ENCODE measurements around the gene RASSF8.

DNA sequence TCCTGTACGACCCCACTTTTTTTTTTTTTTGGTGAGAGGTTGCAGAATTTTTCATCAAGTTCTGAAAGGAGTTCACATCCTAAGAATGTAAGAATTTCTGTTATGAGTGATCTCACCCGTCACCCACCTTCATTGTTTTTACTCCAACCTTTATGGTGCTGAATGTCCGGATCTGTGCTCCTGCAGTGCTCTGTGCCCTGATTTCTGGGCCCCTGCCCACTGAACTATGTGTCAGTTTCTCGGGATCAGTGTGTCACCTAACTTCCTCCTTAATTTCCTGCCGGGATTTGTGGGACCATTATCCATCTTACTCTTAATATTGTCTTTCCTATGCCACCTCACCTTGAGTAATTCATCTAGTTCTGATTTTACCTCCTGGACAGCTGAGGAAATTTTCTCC is 11.6 kb downstream of the RASSF8 start:
- TF ChIP-seq SIX5 (IDR thresholded peaks at IDR 0.05; ENCODE audit: low read depth, low read length) (no peak), RBBP5 (IDR thresholded peaks at IDR 0.05; ENCODE audit: borderline replicate concordance, low read depth, low read length) (no peak)
- TF ChIP-seq, protein P1, sequence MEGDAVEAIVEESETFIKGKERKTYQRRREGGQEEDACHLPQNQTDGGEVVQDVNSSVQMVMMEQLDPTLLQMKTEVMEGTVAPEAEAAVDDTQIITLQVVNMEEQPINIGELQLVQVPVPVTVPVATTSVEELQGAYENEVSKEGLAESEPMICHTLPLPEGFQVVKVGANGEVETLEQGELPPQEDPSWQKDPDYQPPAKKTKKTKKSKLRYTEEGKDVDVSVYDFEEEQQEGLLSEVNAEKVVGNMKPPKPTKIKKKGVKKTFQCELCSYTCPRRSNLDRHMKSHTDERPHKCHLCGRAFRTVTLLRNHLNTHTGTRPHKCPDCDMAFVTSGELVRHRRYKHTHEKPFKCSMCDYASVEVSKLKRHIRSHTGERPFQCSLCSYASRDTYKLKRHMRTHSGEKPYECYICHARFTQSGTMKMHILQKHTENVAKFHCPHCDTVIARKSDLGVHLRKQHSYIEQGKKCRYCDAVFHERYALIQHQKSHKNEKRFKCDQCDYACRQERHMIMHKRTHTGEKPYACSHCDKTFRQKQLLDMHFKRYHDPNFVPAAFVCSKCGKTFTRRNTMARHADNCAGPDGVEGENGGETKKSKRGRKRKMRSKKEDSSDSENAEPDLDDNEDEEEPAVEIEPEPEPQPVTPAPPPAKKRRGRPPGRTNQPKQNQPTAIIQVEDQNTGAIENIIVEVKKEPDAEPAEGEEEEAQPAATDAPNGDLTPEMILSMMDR (IDR thresholded peaks at IDR 0.05; ENCODE audit: control extremely low read depth in 1 of 3, insufficient read depth in 1 of 3, low read depth in 1 of 3, low read length in 3 of 3): no peak
